HG02642 (cell line): ENCODE results near the gene STAC.
"Not testable (repeated sequence)": the region's sequence is repeated elsewhere in the genome, so short reads cannot be mapped to it uniquely, and the experiment has no call there.

Experiments
- ATAC-seq: cut with Tn5 transposase; IDR thresholded peaks from one replicate; pipeline ENCODE4 v1.9.1; 2021; ENCODE audit warnings: mild to moderate bottlenecking; ENCODE audit not compliant: unreplicated experiment, poor library complexity

Gene STAC

GRCh38 chr3:36562945-36563344 lies 182.6 kb downstream of the STAC start:
- no peak for ATAC-seq

GRCh38 chr3:36575241-36575640 lies 194.9 kb downstream of the STAC start:
- ATAC-seq, result no peak

- ATAC-seq, result not testable (repeated sequence)
Observed at GRCh38 chr3:36578418-36578817, 198.1 kb downstream of the STAC start.

- no peak for ATAC-seq
Observed at GRCh38 chr3:36579746-36580145, 199.4 kb downstream of the STAC start.

GRCh38 chr3:36580716-36581115 lies 200.4 kb downstream of the STAC start:
- no peak for ATAC-seq

- no peak for ATAC-seq
Observed at GRCh38 chr3:36591959-36592358, 211.7 kb downstream of the STAC start.

- no peak for ATAC-seq
Observed at GRCh38 chr3:36595511-36595910, 215.2 kb downstream of the STAC start.

- ATAC-seq, result no peak
Observed at GRCh38 chr3:36596419-36596818, 216.1 kb downstream of the STAC start.

- no peak for ATAC-seq
Observed at GRCh38 chr3:36597422-36597821, 217.1 kb downstream of the STAC start.
